A549 treated with GW870086 at 1 μM for 4 hours (cell line): Measurements from ENCODE around the gene SMIM31. TPM values are rescaled to one million over a fixed set of nuclear protein-coding genes. Genes with fewer than 3 reads are reported as not detected.

Experiments used
- total RNA-seq: library from RNA; stranded (reverse); fragments of 200-300 nt; extraction: Qiagen RNA extraction; gene quantifications from 5 replicates; pipeline ENCODE4 v1.2.3, GENCODE V29; 2022; ENCODE audit warnings: low read depth

SMIM31 gene
- total RNA-seq, result 0.31 TPM in 1 of 5 replicates, not detected in the others

GRCh38 chr4:164753873-164754488 is at the start of gene SMIM31:
Gene SMIM31, plus strand, starts transcription at chr4:164754131. Its CDS starts 16,313 bp downstream, at chr4:164770444.

Other genes with a start within 250 kb of the SMIM31 start
- gene APELA, start 123.0 kb downstream of the SMIM31 start, total RNA-seq, result not detected in 5 replicates
- gene TRIM61, start 223.5 kb downstream of the SMIM31 start, total RNA-seq, result not detected in 5 replicates